Trophoblast cell (in vitro differentiated cells and primary cell): ENCODE measurements around the gene WNT6.

Experiments used
- DNase-seq, 2 donors: peaks; one replicate each; pipeline ENCODE4 v3.0.0-alpha.2; 2016
- H2AFZ ChIP-seq: 2 replicates; pipeline ENCODE4 v1.6.1; 2013; ENCODE audit warnings: low read length, moderate library complexity, mild to moderate bottlenecking; ENCODE audit not compliant: insufficient read depth, poor library complexity
- H2AK5ac ChIP-seq: 2 replicates; pipeline ENCODE4 v1.6.1; 2013; ENCODE audit warnings: mild to moderate bottlenecking, low read length
- H2BK120ac ChIP-seq: 2 replicates; pipeline ENCODE4 v1.6.1; 2013; ENCODE audit warnings: low read length, mild to moderate bottlenecking, moderate library complexity; ENCODE audit not compliant: insufficient read depth, poor library complexity
- H2BK12ac ChIP-seq: 2 replicates; pipeline ENCODE4 v1.6.1; 2013; ENCODE audit warnings: mild to moderate bottlenecking, low read length, moderate library complexity
- H2BK5ac ChIP-seq: 2 replicates; pipeline ENCODE4 v1.6.1; 2013; ENCODE audit warnings: low read length, low read depth, moderate library complexity, mild to moderate bottlenecking; ENCODE audit not compliant: poor library complexity
- H3K14ac ChIP-seq: 2 replicates; pipeline ENCODE4 v1.6.1; 2013; ENCODE audit warnings: mild to moderate bottlenecking, low read length
- H3K18ac ChIP-seq: 2 replicates; pipeline ENCODE4 v1.6.1; 2013; ENCODE audit warnings: mild to moderate bottlenecking, low read length
- H3K23ac ChIP-seq: 2 replicates; pipeline ENCODE4 v1.6.1; 2013; ENCODE audit warnings: low read length
- H3K27ac ChIP-seq: 2 replicates; pipeline ENCODE4 v1.5.1; 2013; ENCODE audit warnings: low read depth, mild to moderate bottlenecking, inconsistent platforms, low read length, moderate library complexity
- H3K27me3 ChIP-seq: 2 replicates; pipeline ENCODE4 v1.6.1; 2013; ENCODE audit warnings: inconsistent platforms, mild to moderate bottlenecking, low read length, moderate library complexity; ENCODE audit not compliant: insufficient read depth
- H3K36me3 ChIP-seq, 2 experiments: 1 replicate in 1 of 2; 2 replicates in 1 of 2; pipeline ENCODE4 v1.6.1; 2013; ENCODE audit warnings: low read length in 2 of 2, mild to moderate bottlenecking in 2 of 2, moderate library complexity in 1 of 2; ENCODE audit not compliant: insufficient read depth in 2 of 2, control insufficient read depth in 1 of 2
- H3K4ac ChIP-seq: 2 replicates; pipeline ENCODE4 v1.6.1; 2013; ENCODE audit warnings: low read depth, mild to moderate bottlenecking, low read length, moderate library complexity
- H3K4me1 ChIP-seq, 2 experiments: 1 replicate in 1 of 2; 2 replicates in 1 of 2; pipeline ENCODE4 v1.6.1; 2013; ENCODE audit warnings: low read length in 2 of 2, mild to moderate bottlenecking in 2 of 2, moderate library complexity in 1 of 2; ENCODE audit not compliant: insufficient read depth in 2 of 2, control insufficient read depth in 1 of 2
- H3K4me2 ChIP-seq: 2 replicates; pipeline ENCODE4 v1.6.1; 2013; ENCODE audit warnings: inconsistent platforms, mild to moderate bottlenecking, low read length, moderate library complexity
- H3K4me3 ChIP-seq: 2 replicates; pipeline ENCODE4 v1.5.1; 2013; ENCODE audit warnings: mild to moderate bottlenecking, low read depth, low read length, inconsistent platforms
- H3K79me1 ChIP-seq: one replicate; pipeline ENCODE4 v1.6.1; 2013; ENCODE audit warnings: low read length
- H3K79me2 ChIP-seq: 2 replicates; pipeline ENCODE4 v1.6.1; 2013; ENCODE audit warnings: low read length, mild to moderate bottlenecking; ENCODE audit not compliant: control insufficient read depth, insufficient read depth, poor library complexity
- H3K9ac ChIP-seq: 2 replicates; pipeline ENCODE4 v1.6.1; 2013; ENCODE audit warnings: mild to moderate bottlenecking, low read length
- H3K9me3 ChIP-seq: 2 replicates; pipeline ENCODE4 v1.6.1; 2013; ENCODE audit warnings: low read depth, mild to moderate bottlenecking, control low read depth, inconsistent platforms, low read length; ENCODE audit not compliant: insufficient read depth
- H4K12ac ChIP-seq: 2 replicates; pipeline ENCODE4 v1.6.1; 2013; ENCODE audit warnings: low read depth, mild to moderate bottlenecking, low read length, moderate library complexity
- H4K8ac ChIP-seq: 2 replicates; pipeline ENCODE4 v1.6.1; 2013; ENCODE audit warnings: low read depth, mild to moderate bottlenecking, low read length, moderate library complexity
- H4K91ac ChIP-seq: one replicate; pipeline ENCODE4 v1.6.1; 2013; ENCODE audit warnings: low read depth, mild to moderate bottlenecking, low read length, moderate library complexity
- WGBS: extraction: QIAGEN DNeasy Blood & Tissue Kit; methylation state at CpG from one replicate; pipeline ENCODE4 v1.1.7; 2013; ENCODE audit warnings: missing lambda C conversion rate; ENCODE audit not compliant: insufficient read length, insufficient coverage; ENCODE audit errors: extremely low coverage; 5-methylcytosine and 5-hydroxymethylcytosine counted together

The WNT6 gene

GRCh38 chr2:218893349-218894150 lies 33.9 kb downstream of the WNT6 start:
- no peak overlapping the region for H2BK12ac ChIP-seq
- no peaks in the 10 kb centered on the region for H3K79me2 ChIP-seq
- no peak overlapping the region for H3K27ac ChIP-seq
- H2AK5ac ChIP-seq, result no peak overlapping the region
- peaks cover 9% of the 10 kb centered on the region for H3K9me3 ChIP-seq
- WGBS, result no CpG with 5 or more reads among the region's 10 CpGs
- H3K4me1 ChIP-seq, result peaks cover 35 to 47% of the 10 kb centered on the region in 2 experiments
- DNase-seq, result no peak
- H4K91ac ChIP-seq, result no peak overlapping the region
- H4K12ac ChIP-seq, result no peak overlapping the region
- H3K27me3 ChIP-seq, result peaks cover 44% of the 10 kb centered on the region
- no peak overlapping the region for H2BK120ac ChIP-seq
- no peak overlapping the region for H4K8ac ChIP-seq
- no peak overlapping the region for H3K9ac ChIP-seq
- H2AFZ ChIP-seq, result no peak overlapping the region
- no peak overlapping the region for H3K18ac ChIP-seq
- peaks cover 5% of the 10 kb centered on the region for H3K79me1 ChIP-seq
- no peak overlapping the region for H3K14ac ChIP-seq
- H2BK5ac ChIP-seq, result no peak overlapping the region
- peak overlapping the region; percentile 61 for H3K4me2 ChIP-seq
- no peaks in the 10 kb centered on the region for H3K36me3 ChIP-seq
- H3K4me3 ChIP-seq, result no peak overlapping the region
- H3K23ac ChIP-seq, result no peak overlapping the region
- no peak overlapping the region for H3K4ac ChIP-seq

GRCh38 chr2:218894151-218894879 lies 34.7 kb downstream of the WNT6 start:
- Histone ChIP-seq H2BK120ac (no peak overlapping the region), H3K79me2 (no peaks in the 10 kb centered on the region), H3K36me3 (no peaks in the 10 kb centered on the region), H3K27ac (no peak overlapping the region), H3K9ac (no peak overlapping the region), H3K27me3 (peaks cover 47% of the 10 kb centered on the region), H3K4me1 (peaks cover 35 to 47% of the 10 kb centered on the region in 2 experiments), H3K23ac (no peak overlapping the region), H3K4me2 (peak overlapping the region; percentile 22), H3K4me3 (no peak overlapping the region), H4K12ac (no peak overlapping the region), H2AFZ (no peak overlapping the region), H2BK12ac (peak overlapping the region; percentile 12), H3K18ac (no peak overlapping the region), H4K8ac (no peak overlapping the region), H4K91ac (peak overlapping the region; percentile 74), H3K79me1 (peaks cover 5% of the 10 kb centered on the region), H2BK5ac (no peak overlapping the region), H3K9me3 (peaks cover 9% of the 10 kb centered on the region), H3K4ac (no peak overlapping the region), H3K14ac (no peak overlapping the region), H2AK5ac (no peak overlapping the region)
- no peak for DNase-seq
- WGBS, result no CpG with 5 or more reads among the region's 12 CpGs

GRCh38 chr2:218894880-218895157 lies 35.2 kb downstream of the WNT6 start:
- no peaks in the 10 kb centered on the region for H3K36me3 ChIP-seq
- peak overlapping the region; percentile 74 for H4K91ac ChIP-seq
- H3K4me3 ChIP-seq, result no peak overlapping the region
- H2AK5ac ChIP-seq, result no peak overlapping the region
- no peak overlapping the region for H2AFZ ChIP-seq
- peak overlapping the region; percentile 22 for H3K4me2 ChIP-seq
- H3K9me3 ChIP-seq, result peaks cover 8% of the 10 kb centered on the region
- no peak overlapping the region for H3K23ac ChIP-seq
- H2BK120ac ChIP-seq, result no peak overlapping the region
- H3K79me1 ChIP-seq, result peaks cover 5% of the 10 kb centered on the region
- H3K14ac ChIP-seq, result no peak overlapping the region
- H2BK5ac ChIP-seq, result no peak overlapping the region
- H4K8ac ChIP-seq, result no peak overlapping the region
- peak overlapping the region; percentile 7 for H2BK12ac ChIP-seq
- no peak overlapping the region for H4K12ac ChIP-seq
- no CpG with 5 or more reads among the region's 4 CpGs for WGBS
- peaks cover 35 to 47% of the 10 kb centered on the region in 2 experiments for H3K4me1 ChIP-seq
- no peak overlapping the region for H3K18ac ChIP-seq
- peaks cover 47% of the 10 kb centered on the region for H3K27me3 ChIP-seq
- H3K79me2 ChIP-seq, result no peaks in the 10 kb centered on the region
- no peak overlapping the region for H3K27ac ChIP-seq
- peak overlapping the region; percentile 29 for H3K9ac ChIP-seq
- no peak overlapping the region for H3K4ac ChIP-seq
- DNase-seq, result no peak

GRCh38 chr2:218895326-218895725 lies 35.7 kb downstream of the WNT6 start:
- Histone ChIP-seq H3K9ac (no peak overlapping the region), H2BK12ac (peak overlapping the region; percentile 21), H3K36me3 (no peaks in the 10 kb centered on the region), H3K79me1 (peaks cover 5% of the 10 kb centered on the region), H3K27ac (no peak overlapping the region), H2BK5ac (no peak overlapping the region), H3K4ac (no peak overlapping the region), H2BK120ac (peak overlapping the region; percentile 10), H3K18ac (no peak overlapping the region), H3K14ac (no peak overlapping the region), H3K23ac (no peak overlapping the region), H3K4me3 (no peak overlapping the region), H4K12ac (no peak overlapping the region), H3K4me1 (peaks cover 35 to 47% of the 10 kb centered on the region in 2 experiments), H3K27me3 (peaks cover 44% of the 10 kb centered on the region), H2AFZ (no peak overlapping the region), H4K91ac (peak overlapping the region; percentile 74), H2AK5ac (no peak overlapping the region), H3K79me2 (no peaks in the 10 kb centered on the region), H3K9me3 (peaks cover 4% of the 10 kb centered on the region), H4K8ac (no peak overlapping the region), H3K4me2 (peak overlapping the region; percentile 33)
- WGBS, result no CpG with 5 or more reads among the region's 3 CpGs
- DNase-seq, result no peak
